NB4 (cell line): ENCODE results near the gene CCDC57.

Experiments
- POLR2A ChIP-seq: IDR thresholded peaks from 2 replicates; pipeline ENCODE4 v1.6.1; 2011; ENCODE audit warnings: mild to moderate bottlenecking; ENCODE audit not compliant: insufficient read length; ENCODE audit errors: extremely low read depth
- TF ChIP-seq, protein P1 (sequence below): IDR thresholded peaks from one replicate; pipeline ENCODE4 v1.5.1; 2012; ENCODE audit warnings: low read depth, low read length

DNA sequence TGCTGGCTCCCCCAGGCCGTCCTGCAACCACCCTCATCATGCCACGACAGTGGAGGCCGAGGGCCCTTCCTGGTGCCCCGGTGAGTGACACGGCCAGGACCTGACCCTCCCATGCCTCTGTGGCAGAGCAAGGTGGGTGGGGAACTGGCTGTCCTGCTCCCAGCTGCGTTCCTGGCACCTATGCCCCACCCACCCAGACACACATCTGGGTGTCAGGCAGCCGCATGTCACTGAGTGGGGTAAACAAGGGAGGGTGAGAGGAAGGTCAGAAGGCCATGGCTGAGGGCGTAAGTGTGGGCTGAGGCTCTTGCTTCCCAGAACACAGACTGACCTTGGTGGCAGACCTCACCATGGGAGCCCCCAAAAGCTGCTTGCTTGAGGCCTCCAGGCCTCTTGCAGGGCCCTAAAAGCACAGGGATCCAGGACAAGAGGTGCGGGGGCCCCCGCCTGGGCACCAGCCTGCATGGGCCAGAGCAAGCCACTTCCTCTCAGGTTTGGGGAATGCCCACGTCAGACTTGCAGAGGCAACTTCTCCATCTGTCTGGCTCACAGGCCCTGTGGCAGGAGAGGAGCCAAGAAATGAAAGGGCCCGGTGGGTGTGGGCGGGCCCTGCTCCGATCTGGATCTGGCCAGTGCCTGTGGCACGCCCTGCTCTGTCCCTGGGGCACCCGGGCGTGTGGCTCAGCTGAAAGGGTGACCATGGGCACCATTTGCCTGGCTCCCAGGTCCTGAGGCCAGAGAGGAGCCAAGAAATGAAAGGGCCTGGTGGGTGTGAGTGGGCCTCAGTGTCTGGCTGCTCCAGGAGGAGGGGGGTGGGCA is 3.9 kb upstream of the CCDC57 start:
- TF ChIP-seq, protein P1, sequence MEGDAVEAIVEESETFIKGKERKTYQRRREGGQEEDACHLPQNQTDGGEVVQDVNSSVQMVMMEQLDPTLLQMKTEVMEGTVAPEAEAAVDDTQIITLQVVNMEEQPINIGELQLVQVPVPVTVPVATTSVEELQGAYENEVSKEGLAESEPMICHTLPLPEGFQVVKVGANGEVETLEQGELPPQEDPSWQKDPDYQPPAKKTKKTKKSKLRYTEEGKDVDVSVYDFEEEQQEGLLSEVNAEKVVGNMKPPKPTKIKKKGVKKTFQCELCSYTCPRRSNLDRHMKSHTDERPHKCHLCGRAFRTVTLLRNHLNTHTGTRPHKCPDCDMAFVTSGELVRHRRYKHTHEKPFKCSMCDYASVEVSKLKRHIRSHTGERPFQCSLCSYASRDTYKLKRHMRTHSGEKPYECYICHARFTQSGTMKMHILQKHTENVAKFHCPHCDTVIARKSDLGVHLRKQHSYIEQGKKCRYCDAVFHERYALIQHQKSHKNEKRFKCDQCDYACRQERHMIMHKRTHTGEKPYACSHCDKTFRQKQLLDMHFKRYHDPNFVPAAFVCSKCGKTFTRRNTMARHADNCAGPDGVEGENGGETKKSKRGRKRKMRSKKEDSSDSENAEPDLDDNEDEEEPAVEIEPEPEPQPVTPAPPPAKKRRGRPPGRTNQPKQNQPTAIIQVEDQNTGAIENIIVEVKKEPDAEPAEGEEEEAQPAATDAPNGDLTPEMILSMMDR = no peak
- TF ChIP-seq POLR2A = peak; percentile 12
